Amniotic epithelial cell (primary cell): ENCODE data around the gene MICU2.
A peak's percentile ranks its signal among the peaks of the same experiment; 100 is the strongest.

Experiments used
- DNase-seq: peaks from one replicate; pipeline ENCODE4 v3.0.0-alpha.2; 2010; ENCODE audit warnings: low read depth

MICU2 gene, protein sequence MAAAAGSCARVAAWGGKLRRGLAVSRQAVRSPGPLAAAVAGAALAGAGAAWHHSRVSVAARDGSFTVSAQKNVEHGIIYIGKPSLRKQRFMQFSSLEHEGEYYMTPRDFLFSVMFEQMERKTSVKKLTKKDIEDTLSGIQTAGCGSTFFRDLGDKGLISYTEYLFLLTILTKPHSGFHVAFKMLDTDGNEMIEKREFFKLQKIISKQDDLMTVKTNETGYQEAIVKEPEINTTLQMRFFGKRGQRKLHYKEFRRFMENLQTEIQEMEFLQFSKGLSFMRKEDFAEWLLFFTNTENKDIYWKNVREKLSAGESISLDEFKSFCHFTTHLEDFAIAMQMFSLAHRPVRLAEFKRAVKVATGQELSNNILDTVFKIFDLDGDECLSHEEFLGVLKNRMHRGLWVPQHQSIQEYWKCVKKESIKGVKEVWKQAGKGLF

DNA sequence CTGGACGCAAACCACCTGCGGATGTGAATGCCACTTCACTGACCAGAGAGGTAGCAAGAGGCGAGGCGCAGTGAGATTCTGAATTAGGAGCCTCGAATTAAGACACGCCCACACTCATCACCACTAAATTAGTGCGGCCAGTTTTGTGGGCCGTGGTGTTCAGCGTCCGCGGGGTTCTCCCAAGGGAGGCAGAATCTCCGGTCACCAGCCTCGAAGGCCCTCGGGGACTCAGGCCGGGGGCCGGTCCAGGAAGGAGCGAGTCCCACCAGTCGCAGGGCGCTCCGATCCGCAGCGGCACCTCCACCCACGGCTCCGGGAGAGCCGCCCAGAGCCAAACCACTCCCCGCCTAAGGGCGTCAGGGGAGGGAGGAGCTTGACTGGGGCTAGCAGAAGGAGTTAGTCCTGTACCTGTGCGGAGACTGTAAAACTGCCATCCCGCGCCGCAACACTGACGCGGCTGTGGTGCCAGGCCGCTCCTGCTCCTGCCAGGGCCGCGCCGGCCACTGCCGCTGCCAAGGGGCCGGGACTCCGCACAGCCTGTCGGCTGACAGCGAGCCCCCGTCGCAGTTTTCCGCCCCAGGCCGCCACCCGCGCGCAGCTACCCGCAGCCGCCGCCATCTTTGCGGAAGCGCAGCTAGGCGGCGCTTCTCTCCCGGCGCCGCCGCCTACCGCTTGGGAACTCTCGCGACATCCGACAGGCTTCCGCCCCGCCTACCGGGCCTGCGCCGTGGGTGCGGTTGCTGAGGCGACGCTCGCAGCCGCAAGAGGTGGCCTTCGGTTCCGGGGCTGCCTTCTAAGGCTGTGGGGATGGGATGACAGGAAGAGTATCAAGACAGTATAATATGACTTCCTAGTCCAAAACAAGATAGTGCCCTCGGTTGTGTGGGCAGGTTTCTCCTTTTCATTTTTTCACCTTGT, at the start of gene MICU2:
Gene MICU2, minus strand, starts transcription at position 640 of the 918 bp plus-strand sequence. Its CDS starts 22 bp downstream, at position 618.
- peak; percentile 91 for DNase-seq

DNA sequence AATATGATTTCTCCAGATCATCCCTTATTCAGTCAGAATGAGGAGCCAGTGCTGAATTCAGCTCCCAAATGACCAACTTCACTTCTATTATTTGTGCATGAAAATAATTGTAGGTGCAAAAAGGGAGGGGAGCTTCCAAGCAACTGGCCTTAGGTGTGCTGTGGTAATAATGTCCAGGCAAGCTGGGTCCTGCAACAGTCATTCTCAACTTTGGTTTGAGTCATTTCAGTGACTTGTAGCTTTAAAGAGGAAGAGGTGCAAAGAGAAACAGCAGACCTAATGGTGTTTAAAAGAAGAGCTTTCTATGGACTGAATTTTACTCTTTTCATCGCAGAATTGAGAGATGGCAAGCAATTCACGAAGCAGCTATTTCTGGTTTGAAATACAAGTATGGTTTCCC, 37.7 kb upstream of the MICU2 start:
- DNase-seq = no peak

DNA sequence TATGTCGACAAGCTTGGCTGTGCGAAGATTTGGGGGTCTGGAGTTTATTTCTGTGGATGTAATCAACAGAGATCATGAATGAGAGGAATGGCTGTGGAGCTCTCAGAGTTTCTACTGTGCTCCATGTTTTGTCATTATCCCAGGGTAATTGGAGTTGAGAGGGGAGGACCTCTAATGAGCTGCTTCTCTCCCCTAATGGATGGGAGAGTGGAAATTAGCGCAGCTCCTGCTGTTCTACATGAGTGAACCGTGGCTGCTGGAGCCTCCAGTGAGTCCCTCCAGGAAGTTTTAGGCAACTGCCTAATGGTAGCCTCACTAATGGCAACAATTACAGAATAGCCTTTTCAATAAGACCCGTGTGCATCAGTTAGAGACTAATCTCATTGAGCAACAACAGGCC, 35.6 kb upstream of the MICU2 start:
- no peak for DNase-seq

DNA sequence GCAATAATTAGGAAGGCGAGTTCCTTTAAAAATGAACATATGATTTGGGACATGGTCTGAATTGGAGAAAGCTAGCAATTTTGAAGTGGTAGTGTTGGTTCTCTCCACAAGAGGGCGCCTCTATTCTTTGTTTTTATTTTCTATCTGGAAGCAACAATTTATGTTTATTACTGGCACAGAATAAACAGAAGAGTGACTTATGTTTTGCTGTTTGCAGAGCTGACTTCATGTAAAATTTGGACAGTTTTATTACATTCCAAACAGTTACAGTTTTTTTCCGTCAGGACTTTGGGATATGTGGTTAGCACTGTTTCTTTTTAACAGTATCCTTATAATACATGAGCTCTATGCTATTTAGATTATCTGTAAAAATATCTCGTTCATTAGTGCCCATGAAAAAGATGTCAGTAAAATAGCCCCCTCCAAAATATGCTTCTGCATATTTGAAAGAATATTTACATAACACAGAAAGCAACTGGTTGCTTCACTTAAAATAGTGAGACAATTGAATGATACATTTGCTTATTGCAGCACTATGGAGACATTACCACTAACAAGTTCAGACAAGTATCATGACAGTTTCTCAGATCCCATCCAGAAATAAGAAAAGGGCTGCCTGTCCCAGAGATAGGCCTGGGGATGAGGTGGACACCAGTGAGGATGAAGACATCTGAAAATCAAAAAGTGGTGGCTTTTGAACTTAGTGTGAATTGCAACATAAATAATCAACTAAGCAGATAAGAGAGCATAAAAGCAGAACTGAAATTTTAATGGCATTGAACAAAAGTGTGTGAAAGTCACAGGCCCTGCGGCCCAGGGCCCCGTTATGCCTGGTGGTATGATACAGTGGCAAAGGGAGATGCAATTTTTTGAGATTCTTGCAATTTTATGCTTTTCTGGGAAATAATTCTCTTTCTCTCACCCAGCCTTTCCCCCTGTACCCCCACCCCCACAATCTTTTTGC, 34.6 kb upstream of the MICU2 start:
- peak; percentile 17 for DNase-seq

DNA sequence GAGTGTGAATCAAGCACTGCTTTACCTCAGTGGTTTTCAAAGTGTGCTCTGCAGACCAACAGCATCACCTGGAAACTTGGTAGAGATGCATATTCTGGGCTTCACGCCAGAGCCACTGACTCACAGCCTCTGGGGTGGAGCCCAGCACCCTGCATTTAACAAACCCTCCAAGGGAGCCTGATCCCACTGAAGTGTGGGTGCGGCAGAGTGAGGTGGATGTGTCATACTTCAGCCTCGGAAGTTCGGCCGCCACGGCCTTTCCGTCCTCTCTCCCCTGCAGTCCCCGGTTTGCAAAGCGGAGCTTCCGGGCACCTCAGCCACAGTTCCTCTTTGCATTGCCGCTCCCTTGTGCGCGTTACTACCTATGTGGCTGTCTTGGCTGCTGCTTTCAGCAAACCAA, 33.3 kb upstream of the MICU2 start:
- DNase-seq = peak; percentile 78

DNA sequence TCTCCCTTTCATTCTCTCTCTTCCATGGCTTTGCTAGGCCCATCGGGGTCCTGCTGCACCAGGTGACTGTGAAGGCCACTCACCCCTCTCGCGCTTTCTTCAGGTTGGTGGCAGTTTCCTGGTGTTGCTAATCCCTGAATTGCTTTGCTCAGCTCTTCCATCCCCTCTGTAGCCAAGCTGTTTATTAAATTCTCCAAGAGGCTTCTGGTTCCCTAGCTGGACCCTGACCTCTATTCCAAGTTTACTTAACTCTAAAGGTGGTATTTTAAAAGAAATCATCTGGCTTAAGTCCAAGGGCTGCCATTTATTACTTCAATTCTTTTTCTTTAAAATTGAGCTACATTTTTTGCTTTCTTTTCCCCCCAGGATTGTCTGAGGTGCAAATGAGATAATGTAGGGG, 32.7 kb upstream of the MICU2 start:
- DNase-seq = no peak

DNA sequence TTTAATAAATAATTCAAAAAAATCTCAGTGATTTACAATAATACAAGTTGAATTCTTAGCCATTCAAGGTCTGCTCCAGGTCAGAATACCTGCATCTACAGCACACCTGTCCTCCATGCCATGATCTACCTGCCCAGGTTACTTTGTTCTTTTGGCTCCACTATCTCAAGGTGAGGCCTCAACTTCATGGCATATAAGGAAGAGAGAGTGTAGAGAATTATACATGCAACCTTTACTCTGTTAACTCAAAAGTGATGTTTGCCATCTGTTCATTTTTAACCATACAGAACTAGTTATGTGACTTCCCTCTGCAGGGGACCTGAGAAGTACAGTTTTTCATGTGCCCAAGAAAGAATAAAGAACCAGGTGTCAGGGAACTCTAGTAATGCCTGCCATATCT, 28.2 kb upstream of the MICU2 start:
- no peak for DNase-seq

DNA sequence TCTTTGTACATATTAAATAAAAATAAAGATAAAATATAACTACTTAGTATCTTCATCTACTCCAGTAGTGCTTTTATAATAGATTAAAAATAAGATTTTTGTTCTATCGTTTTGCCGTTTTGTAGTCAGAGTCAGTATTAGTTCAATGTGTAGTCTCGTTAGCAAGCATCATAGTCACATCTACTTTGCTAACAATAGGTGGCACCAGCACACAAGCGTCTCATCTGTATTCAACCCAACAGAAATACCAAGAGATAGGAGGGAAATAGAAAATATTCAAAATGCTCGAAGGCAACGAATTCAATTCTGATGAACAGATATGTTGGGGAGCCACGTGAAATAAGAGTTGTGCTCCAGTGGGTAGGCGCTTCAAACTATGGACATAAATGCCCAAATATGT, 21.4 kb upstream of the MICU2 start:
- peak; percentile 50 for DNase-seq

DNA sequence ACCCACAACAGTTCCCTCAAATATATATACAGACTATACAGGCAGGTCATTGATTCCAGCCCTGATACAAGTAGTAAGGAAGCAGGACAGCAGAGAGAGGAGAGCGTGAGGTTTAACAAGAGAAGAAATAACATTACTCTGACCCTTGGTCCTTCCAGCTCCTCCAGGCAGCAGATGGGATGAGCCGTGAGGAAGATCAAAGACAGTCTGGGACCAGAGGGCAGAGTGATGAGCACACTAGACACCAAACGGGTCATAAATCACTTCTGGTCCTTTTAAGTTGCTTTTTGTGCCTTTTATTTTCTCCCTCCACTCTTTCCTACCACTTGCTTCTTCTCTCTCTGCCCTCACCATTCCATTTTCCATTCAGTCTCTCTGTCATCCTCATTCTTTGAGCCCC, 16.9 kb upstream of the MICU2 start:
- DNase-seq = no peak

DNA sequence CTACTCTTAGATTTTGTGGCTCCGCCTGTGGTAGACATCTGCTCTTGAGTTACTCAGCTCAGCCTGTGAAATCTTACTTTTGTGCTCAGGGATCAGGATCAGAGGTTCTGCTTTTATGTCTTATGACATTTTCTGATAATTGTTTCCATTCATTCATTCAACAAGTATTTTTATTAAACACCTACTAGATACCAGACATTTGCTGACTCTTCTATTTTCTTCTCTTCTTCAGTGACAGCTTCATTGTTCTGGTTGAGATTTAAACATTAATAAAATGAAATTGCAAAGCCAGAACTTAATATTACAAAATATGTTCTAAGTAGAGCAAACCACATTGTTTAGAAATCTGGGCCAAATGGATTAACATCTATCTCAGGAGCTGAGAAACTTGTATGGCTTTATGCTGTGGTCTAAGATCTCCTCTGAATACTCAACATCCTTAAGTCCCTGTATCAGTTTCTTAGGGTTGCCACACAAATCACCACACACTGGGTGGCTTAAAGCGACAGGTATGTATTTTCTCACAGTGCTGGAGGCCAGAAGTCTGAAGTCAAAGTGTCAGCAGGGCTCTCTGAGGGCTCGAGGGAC, 15.8 kb upstream of the MICU2 start:
- peak; percentile 96 for DNase-seq

DNA sequence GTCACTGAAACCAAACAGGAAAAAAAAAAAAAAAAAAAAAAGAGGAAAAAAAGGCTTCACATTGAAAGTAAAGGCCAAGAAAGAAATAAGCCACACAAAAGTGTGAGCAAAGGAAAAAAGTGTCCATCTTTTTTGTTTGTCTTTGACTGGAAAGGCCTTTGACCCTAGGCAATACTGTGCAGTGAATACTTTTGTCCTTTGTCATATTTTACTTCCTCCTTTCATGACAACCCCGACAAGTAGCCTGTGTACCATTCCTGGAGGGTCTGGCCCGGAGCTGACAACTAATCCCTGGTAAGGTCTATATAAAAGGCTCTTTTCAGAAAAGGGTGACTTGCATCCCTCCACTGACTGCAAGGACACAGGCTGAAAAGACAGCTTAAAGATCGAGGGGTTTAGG, 12.9 kb upstream of the MICU2 start:
- no peak for DNase-seq

DNA sequence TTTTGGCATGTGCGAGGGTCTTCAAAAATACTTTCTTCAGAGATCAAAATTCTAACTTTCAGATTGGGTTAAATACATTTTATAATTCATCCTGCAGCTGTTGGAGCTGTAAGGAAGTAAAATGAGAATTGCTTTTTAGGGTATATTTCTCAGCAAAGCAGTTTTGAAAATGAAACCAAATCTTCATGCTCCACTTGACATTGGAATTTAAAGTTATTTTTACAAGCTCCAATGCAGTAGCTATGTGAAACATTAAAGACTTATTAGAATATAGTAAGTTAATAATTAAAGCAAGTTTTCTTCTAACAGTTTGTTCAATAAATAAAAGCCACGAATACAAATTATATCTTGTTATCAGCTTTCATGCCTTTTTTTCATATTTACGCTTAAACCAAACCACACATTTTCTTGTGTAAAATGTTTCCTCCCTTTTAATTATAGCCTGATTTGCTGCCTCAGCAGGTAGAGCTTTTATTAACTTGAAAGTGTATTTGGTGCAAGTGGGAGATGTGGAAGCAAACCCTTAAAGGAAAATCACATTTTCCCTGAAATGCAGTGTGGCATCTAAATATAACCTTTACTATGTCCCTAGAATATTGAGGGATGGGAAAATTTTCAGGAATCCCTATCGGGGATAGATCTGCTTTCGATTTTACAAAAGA, 12.4 kb upstream of the MICU2 start:
- DNase-seq = no peak

DNA sequence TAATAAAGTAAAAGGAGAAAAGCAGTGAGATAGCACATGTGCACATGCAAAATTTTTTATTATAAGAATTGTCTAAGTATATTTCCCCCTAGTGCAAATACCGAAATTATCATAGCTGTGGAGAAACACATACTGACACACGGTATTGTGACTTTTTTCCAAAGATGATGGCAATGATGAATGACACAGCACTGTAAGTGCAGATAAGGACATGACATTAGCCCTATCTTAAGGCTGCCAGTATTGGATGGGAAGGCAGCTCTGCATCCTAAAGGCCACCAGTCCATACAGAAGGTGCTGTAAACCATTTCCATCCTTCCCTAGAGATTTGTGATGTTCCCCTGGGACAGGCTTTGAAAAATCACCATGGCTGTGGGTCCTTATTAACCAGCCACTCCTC, 11.5 kb upstream of the MICU2 start:
- DNase-seq = no peak

DNA sequence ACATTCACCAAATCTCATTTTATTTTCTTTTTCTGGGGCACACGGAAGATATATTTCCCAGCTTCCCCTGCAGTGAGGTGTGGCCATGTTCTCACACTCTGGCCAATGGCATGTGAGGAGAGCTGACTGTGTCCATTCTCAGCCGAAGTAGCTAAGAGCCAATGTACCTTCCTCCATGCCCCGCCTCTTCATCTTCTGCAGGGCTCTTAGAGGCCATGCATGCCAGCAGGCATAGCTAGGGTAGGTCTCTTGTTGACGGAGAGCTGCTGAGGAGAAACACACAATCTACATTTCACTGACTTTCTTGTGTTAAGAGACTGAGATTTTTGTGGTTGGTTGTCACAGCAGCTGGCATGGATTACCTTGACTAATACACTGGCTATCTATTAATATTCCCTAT, 9.8 kb upstream of the MICU2 start:
- no peak for DNase-seq

DNA sequence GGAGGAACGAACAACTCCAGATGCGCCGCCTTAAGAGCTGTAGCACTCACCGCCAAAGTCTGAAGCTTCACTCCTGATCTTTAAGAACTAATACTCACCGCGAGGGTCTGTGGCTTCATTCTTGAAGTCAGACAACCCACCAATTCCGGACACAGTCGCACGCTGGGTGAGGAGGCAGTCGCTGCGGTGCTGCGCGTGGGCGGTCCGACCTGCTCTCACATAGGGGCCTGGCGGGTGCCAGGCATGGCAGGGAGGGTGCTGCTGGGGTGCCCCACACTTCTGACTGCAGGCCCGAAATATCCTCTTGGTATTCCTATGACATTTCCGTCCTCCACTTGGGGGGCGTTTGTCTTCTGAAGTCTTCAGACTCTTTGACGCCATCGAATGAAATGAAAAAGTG, 7.4 kb upstream of the MICU2 start:
- no peak for DNase-seq

DNA sequence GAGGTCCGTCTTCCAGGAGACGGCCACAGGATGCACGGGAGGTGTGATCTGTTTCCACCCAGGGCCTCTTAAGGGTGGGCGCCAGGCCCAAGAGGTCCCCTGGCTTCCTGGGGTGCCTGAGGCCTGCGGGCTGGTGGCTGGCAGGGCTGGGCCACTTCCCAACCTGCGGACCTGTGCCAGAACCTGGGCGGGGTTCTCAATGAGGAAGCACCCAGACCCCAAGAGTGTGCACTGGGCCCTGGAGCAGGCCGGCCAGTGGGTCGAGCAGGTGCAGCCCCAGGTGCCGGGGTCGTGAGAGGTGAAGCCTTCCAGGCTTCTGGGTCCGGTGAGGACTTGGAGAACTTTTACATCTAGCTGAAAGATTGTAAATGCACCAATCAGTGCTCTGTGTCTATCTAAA, 6.7 kb upstream of the MICU2 start:
- DNase-seq = no peak

DNA sequence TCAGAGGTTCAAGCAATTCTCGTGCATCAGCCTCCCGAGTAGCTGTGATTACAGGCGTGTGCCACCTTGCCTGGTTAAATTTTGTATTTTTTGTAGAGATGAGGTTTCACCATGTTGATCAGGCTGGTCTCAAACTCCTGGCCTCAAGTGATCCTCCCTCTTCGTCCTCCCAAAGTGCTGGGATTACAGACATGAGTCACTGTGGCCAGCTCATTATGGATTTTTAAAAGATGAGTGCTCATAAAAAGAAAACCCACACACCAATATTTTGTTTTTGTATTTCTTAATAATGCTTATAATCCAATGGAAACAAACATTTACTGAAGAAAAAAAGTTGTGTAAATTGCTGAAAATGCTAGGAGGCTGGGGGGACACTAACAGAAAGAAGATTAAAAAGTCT, 5.0 kb upstream of the MICU2 start:
- DNase-seq = peak; percentile 38

DNA sequence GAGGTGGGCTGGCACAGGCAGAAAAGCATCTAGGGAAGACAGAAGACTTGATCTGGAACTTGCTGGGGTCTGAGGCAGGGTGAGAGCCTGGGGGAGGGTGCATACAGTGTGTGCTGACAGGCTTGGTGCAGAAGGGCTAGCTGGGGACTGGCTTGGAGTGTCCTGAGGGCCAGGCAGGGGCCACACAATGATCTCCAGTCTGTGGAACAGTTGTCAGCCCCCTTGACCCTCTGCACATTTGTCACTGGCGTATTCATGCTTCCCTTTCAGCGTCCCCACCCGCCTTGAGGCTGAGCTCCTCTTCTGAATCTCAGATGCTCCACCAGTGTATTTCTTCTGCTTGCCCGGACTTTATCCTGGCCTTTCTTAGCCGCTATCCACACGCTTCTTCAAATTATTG, 2.8 kb upstream of the MICU2 start:
- DNase-seq = no peak

DNA sequence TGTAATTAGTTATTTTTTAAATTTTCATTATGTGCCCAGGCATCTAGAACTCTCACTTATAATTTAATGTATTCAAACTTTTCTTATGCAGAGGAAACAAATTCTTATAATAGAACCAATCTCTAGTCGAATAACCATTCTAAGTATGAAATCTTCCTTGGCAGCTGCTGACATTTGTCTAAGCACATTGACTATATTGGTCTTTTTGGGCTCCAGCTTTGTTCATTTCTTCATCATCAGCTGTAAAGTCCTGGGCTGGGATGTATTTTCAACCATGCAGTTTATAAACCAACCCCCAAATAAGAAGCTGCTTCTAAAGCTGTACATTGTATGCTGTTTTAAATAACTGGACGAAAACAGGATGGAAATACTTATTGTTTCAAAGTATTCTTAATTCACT, 2.3 kb upstream of the MICU2 start:
- no peak for DNase-seq

DNA sequence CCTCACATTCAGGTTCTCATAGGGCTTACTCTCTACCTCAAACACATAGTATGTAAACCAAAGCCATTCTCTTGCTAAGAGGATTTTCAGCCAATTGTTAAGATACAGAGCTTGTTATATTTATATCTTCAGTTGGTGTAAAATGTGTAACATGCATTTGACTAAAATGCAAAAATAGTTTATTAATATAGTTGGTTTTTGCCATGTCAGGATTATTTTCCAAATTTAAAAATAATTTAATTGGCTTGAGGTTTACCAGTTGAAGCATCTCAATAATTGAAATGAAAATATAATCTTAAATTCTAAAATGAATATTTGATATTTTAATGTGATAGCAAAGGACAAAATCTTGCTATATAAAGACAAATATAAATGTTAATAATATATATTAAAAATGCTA, 7.2 kb downstream of the MICU2 start:
- DNase-seq = no peak

DNA sequence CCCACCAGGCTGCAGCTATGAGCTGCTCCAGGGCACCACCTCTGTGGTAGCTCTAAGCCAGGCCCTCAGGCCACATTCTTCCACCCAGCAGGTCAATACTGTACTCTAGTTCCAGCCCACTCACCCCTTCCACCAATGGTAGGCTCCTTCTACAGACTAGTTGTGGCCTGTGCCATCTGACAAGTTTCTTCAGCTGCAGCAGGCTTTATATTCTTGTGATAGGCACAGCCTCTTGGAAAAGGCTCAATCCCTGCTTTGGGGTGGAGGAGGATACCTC, 8.5 kb downstream of the MICU2 start:
- DNase-seq = no peak
